SK-MEL-5 (cell line): Measurements from ENCODE around the gene HSD17B8. TPM values are rescaled to one million over a fixed set of nuclear protein-coding genes. Genes with fewer than 3 reads are reported as not detected.

Experiments
- DNase-seq: peaks from one replicate; pipeline ENCODE4 v3.0.0-alpha.2; 2016; ENCODE audit warnings: low read depth, low spot score
- in situ Hi-C: cut with HindIII; loops from 2 replicates; pipeline ENCODE4 v1.10.0; 2016; ENCODE audit warnings: low sequenced_read_pairs, high pct_unique_total_duplicates, low pct_unique_long_range_greater_than_20kb
- polyA plus RNA-seq, 2 experiments: library from polyadenylated mRNA; depleted of rRNA; stranded (reverse); fragments of >200 nt; gene quantifications; 2 replicates each; pipeline ENCODE4 v1.2.3, GENCODE V29; 2015
- total RNA-seq: library from RNA; depleted of rRNA; stranded (reverse); fragments of >200 nt; shearing (Covaris generic); gene quantifications from 2 replicates; pipeline ENCODE4 v1.2.3, GENCODE V29; 2014; rRNA removed

Gene HSD17B8
- total RNA-seq: 6.5 and 8.0 TPM in 2 replicates
- 8.4 and 10.4 TPM in 2 replicates for polyA plus RNA-seq (2015; cell fraction: cytosol; rRNA removed)
- 10.9 and 19.7 TPM in 2 replicates for polyA plus RNA-seq (2015; cell fraction: nucleus; rRNA removed)

- in situ Hi-C loops: no loop called here
- DNase-seq: peak; percentile 91
Observed at GRCh38 chr6:33204415-33205190, at the start of gene HSD17B8. HSD17B8 (plus strand) TSS chr6:33204655; CDS start chr6:33204669, 14 bp downstream.

- in situ Hi-C loops: no loop called here
- DNase-seq: no peak
Observed at GRCh38 chr6:33156561-33156960, 47.9 kb upstream of the HSD17B8 start.

DNA sequence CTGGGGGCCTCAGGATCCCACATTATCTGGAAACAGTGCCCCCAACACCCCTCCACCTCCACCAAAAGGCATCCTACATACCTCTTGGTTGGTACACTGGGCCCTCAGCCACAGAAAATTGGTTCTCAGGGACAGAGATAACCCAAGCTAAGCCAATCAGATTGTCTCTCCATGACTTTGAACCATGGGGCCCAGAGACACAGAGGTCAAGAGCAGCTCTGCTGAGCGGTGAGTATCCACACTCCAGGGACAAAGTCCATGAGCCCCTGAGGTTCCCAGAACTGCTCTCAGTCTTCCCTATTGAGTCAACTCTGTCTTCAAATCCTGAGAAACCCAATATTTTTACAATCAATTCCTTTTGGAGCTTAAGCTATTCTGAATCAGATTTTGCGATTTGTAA, 47.5 kb upstream of the HSD17B8 start:
- in situ Hi-C loops: no loop called here
- no peak for DNase-seq

GRCh38 chr6:33160096-33160495, 44.4 kb upstream of the HSD17B8 start:
- DNase-seq: no peak
- in situ Hi-C loops: no loop called here

GRCh38 chr6:33160728-33161344, 43.6 kb upstream of the HSD17B8 start:
- peak; percentile 97 for DNase-seq
- in situ Hi-C loops: no loop called here

- in situ Hi-C loops: no loop called here
- DNase-seq: peak; percentile 69
Observed at GRCh38 chr6:33161354-33162331, 42.8 kb upstream of the HSD17B8 start.

DNA sequence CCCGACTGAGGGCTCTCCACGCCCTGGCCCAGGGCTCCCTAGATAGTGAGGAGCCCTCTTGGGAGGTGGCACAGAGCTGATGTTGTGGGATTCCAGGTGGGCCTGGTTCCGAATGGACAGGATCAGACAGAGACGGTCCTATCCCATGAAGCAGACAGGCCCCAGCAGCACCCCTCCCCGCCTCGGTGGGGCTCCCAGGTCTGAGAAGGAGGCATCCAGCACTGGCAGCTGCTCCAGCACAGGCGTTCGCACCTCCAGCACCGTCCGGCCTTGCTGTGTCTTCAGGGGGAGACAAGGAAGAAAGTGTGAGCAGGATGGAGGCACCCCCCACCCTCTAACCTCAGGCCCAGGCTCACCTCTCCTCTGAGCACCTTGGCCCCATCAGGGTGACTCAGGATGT, 40.9 kb upstream of the HSD17B8 start:
- DNase-seq: no peak
- in situ Hi-C loops: no loop called here

DNA sequence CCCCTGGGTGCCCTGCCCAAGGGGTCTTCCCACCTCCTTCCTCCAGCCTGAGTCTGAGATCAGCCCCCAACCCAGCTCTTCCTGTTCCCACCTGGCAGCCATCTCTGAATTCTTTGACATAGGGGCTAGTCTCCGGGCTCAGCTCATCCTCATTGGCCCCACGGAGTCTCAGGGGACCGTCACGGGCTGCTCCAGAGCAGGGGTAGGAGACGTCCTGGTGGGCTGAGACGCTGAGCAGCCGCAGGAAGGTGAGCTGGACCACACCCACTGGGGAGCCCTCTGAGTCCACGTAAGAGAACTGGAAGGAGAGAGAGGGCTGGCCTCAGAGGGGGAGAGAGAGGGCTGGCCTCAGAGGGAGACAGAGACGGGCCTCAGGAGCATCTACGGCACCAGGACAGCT, 40.3 kb upstream of the HSD17B8 start:
- DNase-seq: no peak

GRCh38 chr6:33164665-33165373, 39.6 kb upstream of the HSD17B8 start:
- in situ Hi-C loops: no loop called here
- DNase-seq: no peak

More for the DNA sequence above, 40.3 kb upstream of the HSD17B8 start:
- in situ Hi-C loops: no loop called here

GRCh38 chr6:33165581-33166258, 38.7 kb upstream of the HSD17B8 start:
- in situ Hi-C loops: no loop called here

DNA sequence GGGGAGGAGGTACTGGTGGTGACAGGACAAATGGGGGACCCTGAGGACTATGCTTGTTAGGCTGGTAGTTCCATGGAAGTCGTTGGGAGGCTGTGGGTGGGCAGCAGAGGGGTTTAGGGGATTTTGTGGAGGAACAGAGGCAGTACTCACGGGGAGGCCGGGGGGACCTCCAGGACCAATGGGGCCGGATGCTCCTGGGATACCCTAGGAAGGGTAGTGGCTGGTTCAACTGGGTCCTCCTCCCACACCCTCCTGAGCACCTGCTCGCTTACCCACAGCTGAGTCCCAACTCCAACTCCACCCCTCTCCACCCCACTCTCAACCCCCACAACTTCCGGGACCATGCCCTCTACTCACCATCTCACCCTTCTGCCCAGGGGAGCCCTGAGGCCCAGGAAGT, 38.1 kb upstream of the HSD17B8 start:
- in situ Hi-C loops: no loop called here

More at GRCh38 chr6:33165581-33166258, 38.7 kb upstream of the HSD17B8 start:
- DNase-seq: no peak

GRCh38 chr6:33166811-33167210, 37.6 kb upstream of the HSD17B8 start:
- no peak for DNase-seq
- in situ Hi-C loops: no loop called here

More for the DNA sequence above, 38.1 kb upstream of the HSD17B8 start:
- no peak for DNase-seq

DNA sequence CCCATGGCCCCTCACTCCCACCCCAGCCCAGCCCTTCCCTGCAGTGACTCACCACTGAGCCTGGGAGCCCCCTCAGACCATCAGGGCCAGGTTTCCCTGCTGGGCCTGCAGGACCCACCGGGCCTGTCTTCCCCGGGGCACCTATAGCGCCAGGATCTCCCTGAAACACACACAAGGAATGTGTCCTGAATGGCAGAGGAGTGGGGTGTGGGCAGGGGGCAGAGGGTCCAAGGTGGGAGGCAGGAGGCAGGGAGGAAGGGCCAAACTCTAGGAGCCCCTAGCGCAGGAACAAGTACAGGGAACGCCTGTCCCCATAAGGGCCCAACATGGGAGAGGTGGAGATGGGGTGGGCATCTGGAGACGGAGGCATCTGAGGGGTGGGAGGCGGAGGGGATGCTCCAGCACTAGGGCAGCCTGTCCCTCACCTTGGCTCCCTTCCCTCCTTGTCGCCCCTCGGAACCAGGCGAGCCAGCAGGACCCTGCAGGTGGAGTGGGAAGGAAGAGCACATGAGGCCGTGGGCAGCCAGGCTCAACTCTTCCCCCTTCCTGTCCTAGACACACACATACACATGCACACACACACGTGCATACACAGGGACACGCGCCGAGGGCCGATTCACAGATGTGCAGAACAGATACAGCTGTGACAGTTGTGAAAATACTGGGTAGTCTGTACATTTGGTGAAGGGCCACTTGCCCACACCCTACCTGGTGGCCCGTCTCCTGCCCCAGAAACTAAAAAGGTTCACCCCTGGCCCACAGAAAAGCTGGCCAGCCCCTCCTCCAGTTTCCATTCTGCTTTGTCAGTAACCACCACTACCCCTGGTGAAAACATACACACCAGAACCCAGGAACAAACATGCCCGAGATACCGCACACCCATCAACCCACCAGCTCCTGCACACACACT, 36.8 kb upstream of the HSD17B8 start:
- in situ Hi-C loops: no loop called here
- no peak for DNase-seq

DNA sequence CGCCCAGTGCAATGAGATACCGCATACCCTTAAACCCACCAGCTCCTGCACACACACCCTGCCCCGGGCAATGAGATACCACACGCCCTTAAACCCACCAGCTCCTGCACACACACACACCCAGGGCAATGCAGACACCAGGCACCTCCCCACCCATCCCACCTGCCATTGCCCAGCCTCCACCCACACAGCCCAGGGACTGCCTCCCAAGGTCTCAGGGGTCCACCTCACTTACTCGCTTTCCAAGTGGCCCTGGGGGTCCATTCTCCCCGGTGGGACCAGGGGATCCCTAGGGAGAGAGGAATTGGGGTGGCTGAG, 36.2 kb upstream of the HSD17B8 start:
- in situ Hi-C loops: no loop called here

DNA sequence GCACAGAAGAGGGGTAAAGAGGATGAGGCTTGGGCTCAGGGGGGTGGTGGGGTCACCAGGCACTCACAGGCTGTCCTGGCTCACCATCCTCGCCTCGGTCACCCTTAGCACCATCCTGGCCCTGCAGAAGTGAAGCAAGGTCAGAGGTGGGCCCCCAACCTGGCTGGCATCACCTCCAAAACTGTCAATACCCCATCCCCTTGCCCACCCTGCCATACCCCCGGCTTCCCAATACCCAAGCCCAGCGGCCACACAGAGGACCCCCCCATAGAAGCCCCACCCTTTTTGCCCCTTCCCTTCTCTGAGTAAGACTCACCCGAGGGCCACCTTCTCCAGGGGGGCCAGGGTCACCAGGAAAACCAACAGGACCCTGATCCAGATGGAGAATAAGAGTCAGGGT, 35.8 kb upstream of the HSD17B8 start:
- in situ Hi-C loops: no loop called here

More for the DNA sequence above, 36.2 kb upstream of the HSD17B8 start:
- DNase-seq: no peak

More for the DNA sequence above, 35.8 kb upstream of the HSD17B8 start:
- DNase-seq: no peak
